Stimulated activated CD8-positive, alpha-beta memory T cell treated with anti-CD3 and anti-CD28 coated beads, Interleukin-4, amount 100 ng/mL, for 1 hour (primary cell): Measurements from ENCODE around the gene TATDN2.

Experiments
- DNase-seq, 2 donors: peaks; one replicate each; pipeline ENCODE4 v3.0.0-alpha.2; 2020; ENCODE audit warnings: low read depth in 2 of 2, low spot score in 1 of 2

TATDN2 gene

GRCh38 chr3:10315101-10315500 is 66.8 kb downstream of the TATDN2 start:
- no peak for DNase-seq

DNA sequence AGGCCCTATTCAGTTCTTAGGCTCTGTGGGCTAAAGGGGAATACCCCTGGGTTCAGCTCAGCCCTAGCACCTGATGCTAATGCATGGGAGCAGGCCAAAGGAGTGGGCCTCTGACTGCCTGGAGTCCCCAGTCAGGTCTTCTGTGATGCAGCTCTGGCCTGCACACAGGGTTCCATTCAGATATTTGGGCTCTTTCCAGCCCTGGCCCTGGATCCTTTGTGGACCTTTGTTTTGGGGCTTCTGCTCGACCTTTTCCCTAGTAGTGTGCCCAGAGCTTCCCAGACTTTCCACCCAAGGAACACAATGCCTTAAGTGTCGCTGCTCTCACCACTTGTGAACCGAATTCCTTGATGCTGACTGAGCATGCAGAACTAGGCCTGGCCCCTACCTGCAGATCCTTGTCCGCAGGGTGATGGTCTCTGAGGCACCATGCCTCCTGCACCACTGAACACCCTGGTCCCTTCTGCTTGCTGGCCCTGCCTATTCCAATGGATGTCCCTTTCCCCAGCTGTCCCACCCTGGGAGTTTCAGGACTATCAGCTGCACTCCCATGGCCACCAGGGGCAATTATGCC is 67.6 kb downstream of the TATDN2 start:
- no peak for DNase-seq

DNA sequence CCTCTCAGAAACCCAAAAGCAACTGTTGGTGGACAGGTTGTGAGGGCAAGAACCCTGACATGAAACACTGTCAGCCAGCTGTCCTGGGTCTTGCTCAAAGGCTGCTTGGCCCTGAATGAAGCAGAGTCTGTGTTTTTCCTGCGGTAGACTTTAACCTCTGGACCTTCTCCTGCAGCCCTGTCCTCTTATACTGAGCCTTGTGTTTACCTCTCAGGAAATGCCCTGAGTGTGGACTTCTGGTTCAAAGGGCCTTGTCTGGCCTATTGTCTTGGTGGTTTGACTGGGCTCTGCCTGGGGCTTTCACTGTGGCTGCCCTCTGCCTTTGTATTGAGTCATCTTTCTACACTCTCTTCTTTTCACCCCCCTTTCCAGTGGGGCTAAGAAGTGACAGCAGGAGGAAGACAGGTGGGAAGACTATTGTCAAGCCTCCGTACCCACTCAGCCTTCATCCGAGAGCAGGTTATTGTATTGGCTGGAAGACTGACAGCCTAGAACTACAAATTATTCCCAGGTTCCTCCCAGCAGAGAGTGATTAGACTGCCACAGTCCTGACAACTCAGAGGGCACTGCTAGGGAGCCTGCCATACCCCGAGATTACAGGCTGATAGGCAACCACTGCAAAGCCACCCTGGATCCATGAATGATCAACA is 69.2 kb downstream of the TATDN2 start:
- DNase-seq: no peak

- no peak for DNase-seq
Measured at GRCh38 chr3:10317961-10318350, 69.7 kb downstream of the TATDN2 start.

- no peak for DNase-seq
Measured at GRCh38 chr3:10319251-10319650, 71.0 kb downstream of the TATDN2 start.

GRCh38 chr3:10319804-10320203 is 71.5 kb downstream of the TATDN2 start:
- DNase-seq: no peak

DNA sequence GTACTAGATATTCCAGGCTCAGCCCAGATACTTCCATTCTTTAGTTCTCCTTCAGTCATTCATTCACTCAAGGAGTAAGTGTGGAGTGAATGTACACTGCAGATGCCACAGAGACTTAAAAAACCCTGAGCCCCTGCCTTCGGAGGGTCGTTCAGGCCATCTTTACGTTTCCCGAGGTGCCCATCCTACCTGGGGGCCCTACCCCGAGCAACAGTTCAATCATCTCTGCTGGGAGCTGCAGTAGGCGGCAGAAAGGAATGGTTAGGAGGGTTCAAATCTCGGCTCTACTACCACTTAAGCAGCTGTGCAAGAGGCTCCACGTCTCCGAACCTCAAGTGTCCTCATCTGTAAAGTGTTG is 72.0 kb downstream of the TATDN2 start:
- DNase-seq: no peak

GRCh38 chr3:10321630-10322351 is 73.5 kb downstream of the TATDN2 start:
- DNase-seq: no peak

DNA sequence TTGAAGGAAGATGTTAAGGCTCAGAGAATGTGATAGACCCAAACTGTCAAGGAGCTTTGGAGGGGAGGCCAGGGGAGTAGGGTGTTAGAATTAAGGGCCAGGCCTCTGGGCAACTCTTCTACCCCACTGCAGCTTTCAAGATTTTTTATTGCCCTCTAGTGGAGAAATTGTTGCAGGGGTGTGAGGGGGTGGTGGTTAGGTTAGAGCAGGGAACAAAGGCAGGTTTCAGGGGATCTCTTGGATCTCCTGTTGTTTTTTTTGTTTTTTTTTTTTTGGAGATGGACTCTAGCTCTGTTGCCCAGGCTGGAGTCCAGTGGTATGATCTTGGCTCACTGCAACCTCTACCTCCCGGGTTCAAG is 74.1 kb downstream of the TATDN2 start:
- no peak for DNase-seq

DNA sequence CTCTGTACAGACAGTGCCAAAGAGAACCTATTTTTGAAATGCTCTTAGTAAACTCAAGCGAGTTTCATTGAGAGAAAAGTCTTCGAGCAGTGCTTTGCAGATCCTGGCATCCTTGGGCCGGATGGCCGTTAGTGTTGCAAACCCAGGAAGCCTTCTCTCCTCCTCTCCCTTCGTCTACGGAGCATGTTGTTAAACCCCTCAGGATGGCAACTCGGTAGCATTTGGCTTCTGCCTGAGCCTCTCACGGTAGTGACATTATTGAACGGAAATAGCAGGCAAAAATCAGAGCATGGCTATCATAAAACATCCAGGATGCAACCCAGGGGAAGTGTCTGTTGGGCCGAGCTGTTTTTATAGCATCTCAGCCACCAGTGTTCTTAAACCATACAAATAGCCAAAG is 79.3 kb downstream of the TATDN2 start:
- no peak for DNase-seq

- no peak for DNase-seq
Measured at GRCh38 chr3:10328460-10329071, 80.3 kb downstream of the TATDN2 start.

GRCh38 chr3:10329495-10330015 is 81.3 kb downstream of the TATDN2 start:
- no peak for DNase-seq

DNA sequence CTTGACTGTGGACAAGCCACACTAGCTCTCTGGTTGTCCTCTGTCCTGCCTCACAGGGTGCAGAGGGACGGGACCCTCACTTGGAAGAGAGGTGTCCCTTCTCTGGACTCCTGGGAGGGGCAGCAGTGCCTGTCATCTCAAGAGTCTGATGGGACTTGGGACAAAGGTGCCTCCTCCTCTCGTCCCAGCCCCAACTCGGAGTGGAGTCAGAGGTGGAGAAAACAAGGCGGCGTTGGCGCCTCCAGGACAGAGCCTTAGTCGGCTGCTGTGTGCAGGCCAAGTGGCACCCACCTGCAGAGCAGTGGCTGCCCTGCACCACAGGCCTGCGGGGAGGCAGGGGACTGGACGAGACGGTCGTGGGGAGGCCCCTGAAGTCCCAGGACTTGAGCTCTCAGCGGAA is 82.1 kb downstream of the TATDN2 start:
- no peak for DNase-seq
